Ascending aorta (tissue), 2 donors: ENCODE results near the gene GPRASP2. TPM values are rescaled to one million over a fixed set of nuclear protein-coding genes. Genes with fewer than 3 reads are reported as not detected.

Experiments
- DNase-seq, 2 donors: peaks; one replicate each; pipeline ENCODE4 v3.0.0-alpha.2; 2019; ENCODE audit warnings: low spot score in 2 of 2
- H3K27ac ChIP-seq, 2 donors: fragments of 200-600 bp; sonication (generic); one replicate each; pipeline ENCODE4 v1.5.1; 2016 to 2017; ENCODE audit warnings: mild to moderate bottlenecking in 1 of 2
- H3K27me3 ChIP-seq: fragments of 200-600 bp; sonication (generic); one replicate; pipeline ENCODE4 v1.5.1; 2017
- H3K36me3 ChIP-seq, 2 donors: fragments of 200-600 bp; sonication (generic); one replicate each; pipeline ENCODE4 v1.5.1; 2016
- H3K4me1 ChIP-seq, 2 donors: fragments of 200-600 bp; sonication (generic); one replicate each; pipeline ENCODE4 v1.5.1; 2016 to 2017; ENCODE audit warnings: mild to moderate bottlenecking in 1 of 2
- H3K4me3 ChIP-seq, 2 donors: fragments of 200-600 bp; sonication (generic); one replicate each; pipeline ENCODE4 v1.5.1; 2016 to 2017; ENCODE audit warnings: mild to moderate bottlenecking in 1 of 2
- H3K9me3 ChIP-seq, 2 donors: fragments of 200-600 bp; sonication (generic); one replicate each; pipeline ENCODE4 v1.5.1; 2016
- CTCF ChIP-seq, 3 experiments: fragments of 200-600 bp in 2 of 3; fragments of 450-650 bp in 1 of 3; sonication (generic) in 2 of 3; IDR thresholded peaks; one replicate each; pipeline ENCODE4 v1.5.1; 2016 to 2019; ENCODE audit warnings: antibody characterized with exemption in 3 of 3, mild to moderate bottlenecking in 1 of 3, moderate library complexity in 1 of 3
- intact Hi-C: fragments of 100-400 bp; cut with DNase I; formaldehyde crosslinking; loops from one replicate; pipeline ENCODE4 v1.15.1; 2023
- total RNA-seq: library from RNA; depleted of rRNA; stranded (reverse); fragments of >200 nt; gene quantifications from one replicate; pipeline ENCODE4 v1.1.0, GENCODE V29; 2016

The GPRASP2 gene
- total RNA-seq, 1 donor from 2014 or later: 8.7 TPM

- no peaks in the 10 kb centered on the region for H3K4me1 ChIP-seq
- TF ChIP-seq CTCF (IDR thresholded peaks at IDR 0.05): no peak
- H3K27me3 ChIP-seq: no peaks in the 10 kb centered on the region
- no peak overlapping the region for H3K4me3 ChIP-seq
- H3K27ac ChIP-seq: no peak overlapping the region
- no peak for DNase-seq
- intact Hi-C loops: no loop called here
- H3K9me3 ChIP-seq: no peaks in the 10 kb centered on the region
- H3K36me3 ChIP-seq: no peaks in the 10 kb centered on the region
Measured at GRCh38 chrX:102727761-102728160, 15.5 kb downstream of the GPRASP2 start.

- intact Hi-C loops: no loop called here
Measured at GRCh38 chrX:102728646-102729045, 16.4 kb downstream of the GPRASP2 start.

GRCh38 chrX:102739657-102740056 is 27.4 kb downstream of the GPRASP2 start:
- Histone ChIP-seq H3K9me3 (no peaks in the 10 kb centered on the region), H3K36me3 (no peaks in the 10 kb centered on the region), H3K4me1 (no peaks in the 10 kb centered on the region), H3K27me3 (no peaks in the 10 kb centered on the region), H3K4me3 (no peak overlapping the region), H3K27ac (no peak overlapping the region)
- intact Hi-C loops: no loop called here
- no peak for DNase-seq
- no peak for TF ChIP-seq CTCF (IDR thresholded peaks at IDR 0.05)

More at GRCh38 chrX:102728646-102729045, 16.4 kb downstream of the GPRASP2 start:
- no peaks in the 10 kb centered on the region for H3K9me3 ChIP-seq
- no peak for TF ChIP-seq CTCF (IDR thresholded peaks at IDR 0.05)
- H3K27me3 ChIP-seq: no peaks in the 10 kb centered on the region
- no peak overlapping the region for H3K27ac ChIP-seq
- H3K36me3 ChIP-seq: no peaks in the 10 kb centered on the region
- no peak for DNase-seq
- H3K4me3 ChIP-seq: no peak overlapping the region
- no peaks in the 10 kb centered on the region for H3K4me1 ChIP-seq

GRCh38 chrX:102744307-102744706 is 32.1 kb downstream of the GPRASP2 start:
- no peak for DNase-seq
- H3K27ac ChIP-seq: no peak overlapping the region
- H3K9me3 ChIP-seq: no peaks in the 10 kb centered on the region
- TF ChIP-seq CTCF (IDR thresholded peaks at IDR 0.05): no peak
- H3K4me1 ChIP-seq: no peaks in the 10 kb centered on the region
- no peaks in the 10 kb centered on the region for H3K27me3 ChIP-seq
- intact Hi-C loops: no loop called here
- H3K4me3 ChIP-seq: no peak overlapping the region
- H3K36me3 ChIP-seq: no peaks in the 10 kb centered on the region

- no peak for TF ChIP-seq CTCF (IDR thresholded peaks at IDR 0.05)
- intact Hi-C loops: no loop called here
Measured at GRCh38 chrX:102745513-102745856, 33.2 kb downstream of the GPRASP2 start.

More at GRCh38 chrX:102745513-102745856, 33.2 kb downstream of the GPRASP2 start:
- Histone ChIP-seq H3K27me3 (no peaks in the 10 kb centered on the region), H3K27ac (no peak overlapping the region), H3K9me3 (no peaks in the 10 kb centered on the region), H3K36me3 (no peaks in the 10 kb centered on the region), H3K4me1 (no peaks in the 10 kb centered on the region), H3K4me3 (peak overlapping the region; percentile 66 to 71)
- no peak for DNase-seq
